ENCODE measurements around the gene ACSS2. TPM values are rescaled to one million over a fixed set of nuclear protein-coding genes. Genes with fewer than 3 reads are reported as not detected.

Gene ACSS2
- total RNA-seq, 1 donor from 2014 or later: 53.2 TPM

GRCh38 chr20:34953960-34954359, 77.5 kb downstream of the ACSS2 start:
- H3K27ac Mint-ChIP-seq (ENCODE audit: unreplicated experiment): no peak overlapping the region

DNA sequence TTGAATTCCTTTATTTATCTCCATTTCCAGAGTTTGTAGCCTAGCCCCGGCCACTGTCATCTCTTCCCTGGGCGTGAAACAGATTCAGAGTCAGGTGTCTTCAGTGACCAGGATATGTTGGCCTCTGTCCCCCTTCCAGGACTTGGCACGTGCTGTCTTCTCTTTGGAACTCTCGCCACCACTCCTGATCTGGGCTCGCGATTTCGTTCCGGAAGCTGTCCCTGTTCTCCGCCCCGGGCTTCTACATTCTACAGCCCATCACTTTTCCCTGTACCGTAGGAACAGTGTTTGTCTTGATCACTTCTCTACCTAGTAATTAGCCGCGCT, 78.5 kb downstream of the ACSS2 start:
- H3K36me3 Mint-ChIP-seq (ENCODE audit: low read depth, unreplicated experiment): peaks cover 7% of the 10 kb centered on the region
- TF ChIP-seq, protein P1, sequence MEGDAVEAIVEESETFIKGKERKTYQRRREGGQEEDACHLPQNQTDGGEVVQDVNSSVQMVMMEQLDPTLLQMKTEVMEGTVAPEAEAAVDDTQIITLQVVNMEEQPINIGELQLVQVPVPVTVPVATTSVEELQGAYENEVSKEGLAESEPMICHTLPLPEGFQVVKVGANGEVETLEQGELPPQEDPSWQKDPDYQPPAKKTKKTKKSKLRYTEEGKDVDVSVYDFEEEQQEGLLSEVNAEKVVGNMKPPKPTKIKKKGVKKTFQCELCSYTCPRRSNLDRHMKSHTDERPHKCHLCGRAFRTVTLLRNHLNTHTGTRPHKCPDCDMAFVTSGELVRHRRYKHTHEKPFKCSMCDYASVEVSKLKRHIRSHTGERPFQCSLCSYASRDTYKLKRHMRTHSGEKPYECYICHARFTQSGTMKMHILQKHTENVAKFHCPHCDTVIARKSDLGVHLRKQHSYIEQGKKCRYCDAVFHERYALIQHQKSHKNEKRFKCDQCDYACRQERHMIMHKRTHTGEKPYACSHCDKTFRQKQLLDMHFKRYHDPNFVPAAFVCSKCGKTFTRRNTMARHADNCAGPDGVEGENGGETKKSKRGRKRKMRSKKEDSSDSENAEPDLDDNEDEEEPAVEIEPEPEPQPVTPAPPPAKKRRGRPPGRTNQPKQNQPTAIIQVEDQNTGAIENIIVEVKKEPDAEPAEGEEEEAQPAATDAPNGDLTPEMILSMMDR (IDR thresholded peaks at IDR 0.05; ENCODE audit: unreplicated experiment): no peak
- peak overlapping the region; percentile 95 for H3K4me3 Mint-ChIP-seq (ENCODE audit: unreplicated experiment)
- H3K27me3 Mint-ChIP-seq (ENCODE audit: unreplicated experiment): peaks cover 3% of the 10 kb centered on the region
- H3K27ac Mint-ChIP-seq (ENCODE audit: unreplicated experiment): peak overlapping the region; percentile 95
- peak; percentile 17 for DNase-seq (ENCODE audit: low spot score)
- H3K9me3 Mint-ChIP-seq (ENCODE audit: unreplicated experiment): no peaks in the 10 kb centered on the region
- peaks cover 27% of the 10 kb centered on the region for H3K4me1 Mint-ChIP-seq (ENCODE audit: unreplicated experiment)

More at GRCh38 chr20:34953960-34954359, 77.5 kb downstream of the ACSS2 start:
- peaks cover 8% of the 10 kb centered on the region for H3K36me3 Mint-ChIP-seq (ENCODE audit: low read depth, unreplicated experiment)
- no peak for DNase-seq (ENCODE audit: low spot score)
- H3K4me3 Mint-ChIP-seq (ENCODE audit: unreplicated experiment): no peak overlapping the region
- TF ChIP-seq, protein P1 (IDR thresholded peaks at IDR 0.05; ENCODE audit: unreplicated experiment): no peak
- peaks cover 27% of the 10 kb centered on the region for H3K4me1 Mint-ChIP-seq (ENCODE audit: unreplicated experiment)
- peaks cover 3% of the 10 kb centered on the region for H3K27me3 Mint-ChIP-seq (ENCODE audit: unreplicated experiment)
- H3K9me3 Mint-ChIP-seq (ENCODE audit: unreplicated experiment): no peaks in the 10 kb centered on the region

DNA sequence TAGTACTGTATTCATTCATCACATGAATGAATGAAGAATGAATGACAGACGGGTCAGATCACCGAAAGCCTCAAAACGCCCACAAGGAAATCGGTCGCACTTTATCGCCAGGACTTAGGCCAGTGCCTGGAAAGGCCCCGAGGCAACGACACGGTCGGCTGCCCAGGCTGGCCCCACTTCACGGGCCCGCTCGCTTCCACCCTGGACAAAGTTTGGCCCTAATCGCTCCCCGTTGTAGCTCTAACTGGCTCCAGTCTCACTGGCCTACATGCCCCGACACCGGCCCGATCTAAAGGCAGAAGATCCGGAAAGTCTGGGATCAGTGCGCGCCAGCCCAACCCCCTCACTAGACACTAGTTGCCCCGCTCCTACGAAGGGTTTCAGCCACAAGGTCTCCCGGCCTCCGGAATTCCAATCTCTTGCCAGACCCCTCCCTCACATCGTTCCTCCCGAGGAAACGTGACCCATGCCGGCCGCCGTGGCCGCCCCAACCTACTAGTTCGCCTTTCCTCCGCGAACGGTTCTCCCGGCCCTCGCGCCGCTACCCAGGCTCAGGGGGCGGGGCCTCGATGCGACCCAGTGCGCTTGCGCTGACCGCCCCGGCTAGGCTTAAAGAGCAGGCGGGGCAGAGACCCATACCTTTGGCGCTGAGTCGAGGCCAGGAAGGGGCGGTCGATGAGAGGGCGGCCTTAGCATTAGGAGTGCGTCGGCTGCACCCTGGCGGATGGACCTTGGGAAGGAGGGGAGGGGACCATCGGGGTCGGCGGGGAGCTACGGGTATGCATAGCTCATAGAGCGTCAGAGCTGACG, 79.0 kb downstream of the ACSS2 start, which contains the start of the genes GSS and MYH7B:
Gene GSS (minus strand): TSS at position 576 of the 810 bp plus-strand sequence. CDS start 3,954 bp downstream, outside the sequence.
Gene MYH7B (plus strand): TSS at position 638 of the 810 bp plus-strand sequence. CDS start 22,138 bp downstream, outside the sequence.
- H3K27ac Mint-ChIP-seq (ENCODE audit: unreplicated experiment): peak within 1 kb of the TSS; percentile 95

DNA sequence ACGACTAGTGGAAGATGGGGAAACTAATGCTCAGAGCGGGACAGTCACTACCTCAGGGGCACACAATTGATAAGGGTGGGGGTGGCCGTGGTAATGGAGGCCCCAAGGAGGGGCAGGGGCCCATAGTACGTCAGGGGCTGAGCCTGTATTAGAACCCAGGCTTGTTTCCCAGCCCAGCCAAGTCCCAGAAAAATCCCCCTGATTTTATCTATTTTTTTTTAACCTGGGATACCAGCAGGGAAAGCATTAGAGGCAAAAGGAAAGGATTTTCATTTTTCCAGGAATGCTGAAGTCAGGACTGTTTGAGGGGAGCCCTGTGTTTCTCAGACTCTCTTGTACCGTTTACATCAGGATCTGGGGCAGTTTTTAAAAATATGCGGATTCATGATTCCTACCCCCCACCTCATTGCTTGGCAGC, 79.6 kb downstream of the ACSS2 start:
- TF ChIP-seq, protein P1 (IDR thresholded peaks at IDR 0.05; ENCODE audit: unreplicated experiment): no peak
- H3K4me1 Mint-ChIP-seq (ENCODE audit: unreplicated experiment): peaks cover 27% of the 10 kb centered on the region
- peaks cover 4% of the 10 kb centered on the region for H3K36me3 Mint-ChIP-seq (ENCODE audit: low read depth, unreplicated experiment)
- H3K4me3 Mint-ChIP-seq (ENCODE audit: unreplicated experiment): peak overlapping the region; percentile 95
- H3K9me3 Mint-ChIP-seq (ENCODE audit: unreplicated experiment): no peaks in the 10 kb centered on the region
- DNase-seq (ENCODE audit: low spot score): no peak
- H3K27ac Mint-ChIP-seq (ENCODE audit: unreplicated experiment): peak overlapping the region; percentile 95
- H3K27me3 Mint-ChIP-seq (ENCODE audit: unreplicated experiment): peaks cover 5% of the 10 kb centered on the region

More for the DNA sequence above, 79.0 kb downstream of the ACSS2 start, which contains the start of the genes GSS and MYH7B:
- no peaks in the 10 kb centered on the region for H3K9me3 Mint-ChIP-seq (ENCODE audit: unreplicated experiment)
- DNase-seq (ENCODE audit: low spot score): peak; percentile 100
- peaks cover 27% of the 10 kb centered on the region for H3K4me1 Mint-ChIP-seq (ENCODE audit: unreplicated experiment)
- H3K4me3 Mint-ChIP-seq (ENCODE audit: unreplicated experiment): peak within 1 kb of the TSS; percentile 95
- H3K36me3 Mint-ChIP-seq (ENCODE audit: low read depth, unreplicated experiment): peaks cover 4% of the 10 kb centered on the region
- TF ChIP-seq, protein P1 (IDR thresholded peaks at IDR 0.05; ENCODE audit: unreplicated experiment): no peak
- peaks cover 5% of the 10 kb centered on the region for H3K27me3 Mint-ChIP-seq (ENCODE audit: unreplicated experiment)
